Cardiac muscle cell (in vitro differentiated cells and primary cell): ENCODE results near the gene ACSM6. TPM values are rescaled to one million over a fixed set of nuclear protein-coding genes. Genes with fewer than 3 reads are reported as not detected.

ENCODE experiments used
- DNase-seq, 2 donors: peaks; one replicate each; pipeline versions ENCODE4 v3.0.0 to v3.0.0-alpha.2; 2010 to 2017; ENCODE audit warnings: low read depth in 1 of 2, low spot score in 1 of 2
- H3K27ac ChIP-seq: fragments of 200-600 bp; sonication (generic); 2 replicates; pipeline ENCODE4 v1.5.1; 2016
- H3K27me3 ChIP-seq: fragments of 200-600 bp; sonication (generic); 2 replicates; pipeline ENCODE4 v1.6.0; 2016; ENCODE audit warnings: control low read depth
- H3K36me3 ChIP-seq: fragments of 200-600 bp; sonication (generic); 2 replicates; pipeline ENCODE4 v1.5.1; 2016; ENCODE audit warnings: control low read depth
- H3K4me1 ChIP-seq: fragments of 200-600 bp; sonication (generic); 2 replicates; pipeline ENCODE4 v1.8.1; 2017; ENCODE audit warnings: low read depth, mild to moderate bottlenecking, mixed run types
- H3K4me3 ChIP-seq: fragments of 200-600 bp; sonication (generic); 2 replicates; pipeline ENCODE4 v1.5.1; 2016; ENCODE audit warnings: mild to moderate bottlenecking
- H3K9me3 ChIP-seq: fragments of 200-600 bp; sonication (generic); 2 replicates; pipeline ENCODE4 v1.5.1; 2017; ENCODE audit warnings: low read depth, mild to moderate bottlenecking, control low read depth
- CTCF ChIP-seq: IDR thresholded peaks from 2 replicates; pipeline ENCODE4 v1.5.1; 2012; ENCODE audit warnings: low read depth, mild to moderate bottlenecking, low read length
- polyA plus RNA-seq: library from polyadenylated mRNA; unstranded; fragments of >200 nt; fragmentation: Nextera tagmentation; extraction: Ambion mirVana; gene quantifications from 2 replicates; pipeline ENCODE4 v1.2.1, GENCODE V29; 2016
- total RNA-seq: library from RNA; depleted of rRNA; stranded (reverse); fragments of >200 nt; gene quantifications from 2 replicates; pipeline ENCODE4 v1.2.3, GENCODE V29; 2016

The ACSM6 gene
- total and polyA plus RNA-seq, 2 experiments from 2014 or later = 0.16 TPM; not detected in 1

- DNase-seq = no peak
- H3K27ac ChIP-seq = no peak overlapping the region
- peaks cover 23% of the 10 kb centered on the region for H3K36me3 ChIP-seq
Measured at GRCh38 chr10:95240811-95241210, 46.8 kb downstream of the ACSM6 start.

GRCh38 chr10:95241533-95241932 lies 47.5 kb downstream of the ACSM6 start:
- no peak for TF ChIP-seq CTCF
- DNase-seq = no peak
- Histone ChIP-seq H3K36me3 (peaks cover 22% of the 10 kb centered on the region), H3K27me3 (no peaks in the 10 kb centered on the region), H3K4me3 (no peak overlapping the region), H3K27ac (no peak overlapping the region), H3K9me3 (no peaks in the 10 kb centered on the region), H3K4me1 (peaks cover 2% of the 10 kb centered on the region)

More at GRCh38 chr10:95240811-95241210, 46.8 kb downstream of the ACSM6 start:
- TF ChIP-seq CTCF = no peak
- Histone ChIP-seq H3K4me3 (no peak overlapping the region), H3K4me1 (peaks cover 2% of the 10 kb centered on the region), H3K27me3 (no peaks in the 10 kb centered on the region), H3K9me3 (no peaks in the 10 kb centered on the region)

- peaks cover 11% of the 10 kb centered on the region for H3K4me1 ChIP-seq
- H3K9me3 ChIP-seq = no peaks in the 10 kb centered on the region
- H3K27me3 ChIP-seq = no peaks in the 10 kb centered on the region
- H3K27ac ChIP-seq = no peak overlapping the region
- peak; percentile 64 for TF ChIP-seq CTCF
- H3K4me3 ChIP-seq = no peak overlapping the region
- peak; percentile 58 to 70 for DNase-seq
- H3K36me3 ChIP-seq = peaks cover 18% of the 10 kb centered on the region
Measured at GRCh38 chr10:95242581-95243317, 48.7 kb downstream of the ACSM6 start.

- peaks cover 18% of the 10 kb centered on the region for H3K36me3 ChIP-seq
Measured at GRCh38 chr10:95243318-95243617, 49.2 kb downstream of the ACSM6 start.

GRCh38 chr10:95244152-95244551 lies 50.1 kb downstream of the ACSM6 start:
- H3K36me3 ChIP-seq = peaks cover 18% of the 10 kb centered on the region
- H3K9me3 ChIP-seq = no peaks in the 10 kb centered on the region
- DNase-seq = no peak
- H3K4me3 ChIP-seq = no peak overlapping the region
- no peak overlapping the region for H3K27ac ChIP-seq
- TF ChIP-seq CTCF = no peak
- no peaks in the 10 kb centered on the region for H3K27me3 ChIP-seq
- peaks cover 15% of the 10 kb centered on the region for H3K4me1 ChIP-seq

More at GRCh38 chr10:95243318-95243617, 49.2 kb downstream of the ACSM6 start:
- no peak for TF ChIP-seq CTCF
- no peak for DNase-seq
- Histone ChIP-seq H3K27me3 (no peaks in the 10 kb centered on the region), H3K4me3 (no peak overlapping the region), H3K9me3 (no peaks in the 10 kb centered on the region), H3K4me1 (peaks cover 15% of the 10 kb centered on the region), H3K27ac (no peak overlapping the region)
